ENCODE data around the gene PPP2R2C.

The PPP2R2C gene

DNA sequence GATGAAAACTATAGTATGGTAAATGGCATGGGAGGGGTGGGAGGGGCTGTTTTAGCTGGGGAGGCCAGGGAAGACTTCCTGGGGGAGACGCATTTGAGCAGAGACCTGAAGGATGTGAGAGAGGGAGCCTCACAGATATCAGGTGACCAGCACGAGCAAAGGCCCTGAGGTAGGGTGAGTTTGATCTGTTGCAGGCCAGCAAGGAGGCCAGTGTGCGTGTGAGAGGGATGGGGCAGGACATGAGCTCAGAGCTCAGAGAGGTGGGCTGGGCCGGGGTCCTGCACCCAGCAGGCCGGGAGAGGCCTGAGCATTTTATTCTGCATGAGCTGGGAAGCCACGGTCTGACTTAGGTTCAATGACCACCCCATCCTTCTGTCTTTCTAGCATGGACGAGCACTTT, 80.0 kb downstream of the PPP2R2C start:
- Mint-ChIP-seq H3K4me1 (ENCODE audit: low read depth) (no peaks in the 10 kb centered on the region), H3K36me3 (ENCODE audit: low read depth) (no peaks in the 10 kb centered on the region), H3K9me3 (no peaks in the 10 kb centered on the region), H3K27ac (no peak overlapping the region), H3K27me3 (no peaks in the 10 kb centered on the region), H3K4me3 (no peak overlapping the region)
- intact Hi-C loops (cut with micrococcal nuclease): no loop called here

DNA sequence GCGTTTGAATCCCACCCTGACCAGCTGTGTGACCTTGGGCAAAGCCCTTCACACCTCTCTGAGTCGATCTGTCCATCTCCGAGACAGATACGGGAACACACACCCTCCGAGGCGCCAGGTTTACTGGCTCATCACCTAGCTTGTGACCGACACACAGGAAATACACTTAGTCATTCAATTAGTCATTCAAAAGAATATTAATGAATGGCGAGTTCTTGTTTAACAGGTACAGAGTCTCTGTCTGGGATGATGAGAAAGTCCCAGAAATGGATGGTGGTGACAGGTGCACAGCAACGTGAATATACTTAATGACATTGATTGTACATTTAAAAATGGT, 80.6 kb downstream of the PPP2R2C start:
- Mint-ChIP-seq H3K27me3 (no peaks in the 10 kb centered on the region), H3K36me3 (ENCODE audit: low read depth) (no peaks in the 10 kb centered on the region), H3K27ac (no peak overlapping the region), H3K4me3 (no peak overlapping the region), H3K4me1 (ENCODE audit: low read depth) (no peaks in the 10 kb centered on the region), H3K9me3 (no peaks in the 10 kb centered on the region)
- intact Hi-C loops (cut with micrococcal nuclease): no loop called here

DNA sequence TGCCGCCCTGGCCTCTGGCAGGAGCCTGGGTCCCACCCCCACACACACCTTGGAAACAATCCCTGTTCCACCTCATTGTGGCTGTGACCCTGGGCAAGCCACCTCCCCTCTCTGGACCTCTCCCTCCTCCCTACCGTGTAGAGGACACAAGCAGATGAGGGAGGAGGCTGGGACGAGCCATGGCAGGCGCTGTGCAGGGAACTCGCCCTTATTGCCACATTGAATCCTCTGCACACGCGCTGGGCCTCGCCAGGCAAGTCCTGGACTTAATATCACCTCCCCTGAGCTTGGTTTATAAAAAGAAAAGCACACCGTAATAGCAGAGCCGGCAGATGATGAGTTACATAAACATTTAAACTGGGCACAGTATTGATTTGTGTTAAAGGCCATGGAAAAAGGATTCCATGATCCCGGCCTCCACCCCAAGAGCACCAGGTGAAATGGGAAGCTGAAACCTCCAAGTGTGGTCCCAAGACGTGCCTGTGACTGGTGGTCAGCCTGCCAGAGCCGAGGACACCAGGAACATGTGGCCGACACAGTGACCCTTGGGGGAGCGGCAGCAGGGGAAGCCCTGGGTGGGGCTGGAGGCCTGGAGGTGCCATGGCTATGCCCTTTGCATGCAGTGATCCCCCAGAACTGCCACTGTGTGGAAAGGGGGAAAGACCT, 81.1 kb downstream of the PPP2R2C start:
- Mint-ChIP-seq H3K9me3 (no peaks in the 10 kb centered on the region), H3K4me3 (no peak overlapping the region), H3K4me1 (ENCODE audit: low read depth) (no peaks in the 10 kb centered on the region), H3K27ac (no peak overlapping the region), H3K27me3 (no peaks in the 10 kb centered on the region), H3K36me3 (ENCODE audit: low read depth) (no peaks in the 10 kb centered on the region)
- intact Hi-C loops (cut with micrococcal nuclease): no loop called here

DNA sequence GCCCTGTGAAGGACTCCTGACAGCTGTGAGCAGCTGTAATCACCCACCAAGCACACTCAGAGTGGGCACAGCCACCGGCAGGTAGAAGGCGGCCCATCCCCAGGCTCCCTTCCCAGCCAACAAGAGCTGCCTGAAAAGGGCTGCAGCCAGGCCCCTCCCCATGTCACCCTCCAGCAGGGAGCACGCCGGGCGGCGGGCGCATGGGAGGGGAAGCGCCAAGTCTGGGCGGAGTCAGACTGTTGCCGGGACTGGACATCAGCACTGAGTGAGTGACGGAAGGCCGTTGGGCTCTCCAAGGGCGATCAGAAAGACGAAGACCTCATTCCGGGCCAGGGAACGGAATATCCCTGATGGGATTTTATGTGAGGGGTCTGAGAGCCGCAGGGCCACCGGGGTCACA, 82.1 kb downstream of the PPP2R2C start:
- H3K36me3 Mint-ChIP-seq (ENCODE audit: low read depth): no peaks in the 10 kb centered on the region
- H3K4me3 Mint-ChIP-seq: no peak overlapping the region
- no peak overlapping the region for H3K27ac Mint-ChIP-seq
- H3K4me1 Mint-ChIP-seq (ENCODE audit: low read depth): no peaks in the 10 kb centered on the region
- H3K9me3 Mint-ChIP-seq: no peaks in the 10 kb centered on the region
- no peaks in the 10 kb centered on the region for H3K27me3 Mint-ChIP-seq
- intact Hi-C loops (cut with micrococcal nuclease): no loop called here

DNA sequence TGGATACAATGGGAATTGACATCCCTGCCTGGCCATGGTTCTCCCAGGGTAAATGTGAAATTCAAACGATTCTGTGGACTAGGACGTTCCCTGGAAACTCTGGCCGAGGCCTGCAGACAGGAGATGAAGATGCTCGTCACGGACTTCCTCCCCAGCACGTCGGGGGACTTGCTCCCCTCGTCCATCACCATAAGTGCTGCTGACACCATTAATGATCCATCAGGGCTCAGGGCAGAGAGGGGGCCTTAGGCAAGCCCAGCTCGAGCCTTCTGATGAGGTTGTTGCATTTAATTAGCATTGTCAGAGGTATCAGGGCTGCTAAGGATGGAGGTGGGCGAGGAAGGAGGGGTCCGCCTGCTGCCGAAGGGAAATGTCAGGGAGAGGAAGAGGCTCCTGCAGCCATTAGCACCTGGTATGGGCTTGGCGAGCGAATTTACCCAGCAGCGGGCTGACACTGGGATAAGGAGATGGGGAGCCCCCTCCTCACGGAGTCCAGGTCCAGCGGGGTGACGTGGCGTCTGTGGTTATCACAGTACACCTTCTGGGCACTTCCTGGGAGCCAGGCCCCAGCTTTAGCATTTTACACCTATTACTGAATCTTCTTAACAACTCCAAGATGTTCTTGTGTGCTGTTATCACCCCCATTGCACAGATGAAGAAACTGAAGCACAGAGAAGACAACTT, 83.1 kb downstream of the PPP2R2C start:
- intact Hi-C loops (cut with micrococcal nuclease): no loop called here
- H3K4me1 Mint-ChIP-seq (ENCODE audit: low read depth): no peaks in the 10 kb centered on the region

DNA sequence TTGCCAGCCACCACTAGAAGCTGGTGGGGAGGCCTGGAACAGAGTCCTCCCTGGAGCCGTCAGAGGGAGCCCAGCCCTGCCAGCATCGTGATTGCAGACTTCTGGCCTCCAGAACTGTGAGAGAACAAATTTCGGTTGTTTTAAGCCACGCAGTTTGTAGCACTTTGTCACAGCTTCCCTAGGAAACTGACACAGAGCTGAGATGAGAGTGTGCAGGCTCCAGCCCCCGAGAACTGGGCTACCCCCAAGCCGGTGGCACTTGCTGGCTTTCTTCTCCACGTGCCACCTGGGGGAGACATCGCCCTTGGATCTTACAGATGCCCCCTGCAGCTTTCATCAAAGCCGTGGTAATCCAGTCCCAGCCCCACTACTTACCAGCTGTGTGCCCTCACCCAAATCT, 83.7 kb downstream of the PPP2R2C start:
- Mint-ChIP-seq H3K36me3 (ENCODE audit: low read depth) (no peaks in the 10 kb centered on the region), H3K9me3 (no peaks in the 10 kb centered on the region)

More for the DNA sequence above, 83.1 kb downstream of the PPP2R2C start:
- Mint-ChIP-seq H3K27ac (no peak overlapping the region), H3K36me3 (ENCODE audit: low read depth) (no peaks in the 10 kb centered on the region), H3K27me3 (no peaks in the 10 kb centered on the region), H3K9me3 (no peaks in the 10 kb centered on the region), H3K4me3 (no peak overlapping the region)

DNA sequence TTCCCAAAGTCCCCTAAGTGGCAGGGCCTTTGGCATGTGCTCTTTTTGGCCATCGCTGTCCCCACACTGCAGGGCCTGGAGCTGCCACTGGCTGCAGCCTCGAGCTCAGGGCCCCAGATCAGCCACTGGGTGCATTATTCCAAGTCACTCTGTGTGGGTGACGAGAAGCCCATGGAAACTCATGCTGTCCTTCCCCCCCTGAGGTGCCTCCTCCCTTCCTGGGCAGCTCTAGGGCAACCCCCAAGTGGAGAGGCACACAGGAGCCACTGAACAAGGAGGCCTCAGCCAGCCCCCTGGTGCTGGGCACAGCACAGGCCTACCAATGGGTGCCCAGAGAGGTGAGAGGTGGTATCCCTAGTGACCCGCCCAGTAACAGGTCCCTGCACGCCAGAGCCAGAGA, 84.5 kb downstream of the PPP2R2C start:
- Mint-ChIP-seq H3K9me3 (no peaks in the 10 kb centered on the region), H3K27me3 (no peaks in the 10 kb centered on the region), H3K27ac (no peak overlapping the region), H3K4me3 (no peak overlapping the region), H3K36me3 (ENCODE audit: low read depth) (no peaks in the 10 kb centered on the region), H3K4me1 (ENCODE audit: low read depth) (no peaks in the 10 kb centered on the region)
- intact Hi-C loops (cut with micrococcal nuclease): no loop called here

More for the DNA sequence above, 83.7 kb downstream of the PPP2R2C start:
- H3K4me1 Mint-ChIP-seq (ENCODE audit: low read depth): no peaks in the 10 kb centered on the region
- no peak overlapping the region for H3K4me3 Mint-ChIP-seq
- intact Hi-C loops (cut with micrococcal nuclease): no loop called here
- H3K27ac Mint-ChIP-seq: no peak overlapping the region
- H3K27me3 Mint-ChIP-seq: no peaks in the 10 kb centered on the region

DNA sequence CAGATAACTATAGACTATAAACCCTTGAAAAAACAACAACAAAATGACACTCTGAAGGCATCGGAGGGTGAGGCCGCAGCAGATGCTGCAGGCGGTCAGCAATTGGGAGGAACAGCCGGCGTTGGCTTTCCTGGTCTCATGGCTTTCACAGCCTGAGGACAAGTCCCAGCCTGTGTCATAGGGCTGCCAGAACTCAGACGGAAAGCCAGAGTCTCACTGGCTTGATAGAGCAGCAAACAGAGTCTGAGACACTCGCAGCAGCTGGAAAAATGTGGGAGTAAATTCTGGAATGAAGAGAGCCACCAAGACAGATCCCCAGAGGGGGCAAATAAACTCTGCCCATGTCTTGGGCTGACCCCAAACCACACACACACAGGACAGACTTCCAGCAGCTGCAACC, 86.3 kb downstream of the PPP2R2C start:
- H3K27me3 Mint-ChIP-seq: no peaks in the 10 kb centered on the region
- intact Hi-C loops (cut with micrococcal nuclease): no loop called here
- no peaks in the 10 kb centered on the region for H3K36me3 Mint-ChIP-seq (ENCODE audit: low read depth)
- no peaks in the 10 kb centered on the region for H3K4me1 Mint-ChIP-seq (ENCODE audit: low read depth)
- no peaks in the 10 kb centered on the region for H3K9me3 Mint-ChIP-seq
- no peak overlapping the region for H3K27ac Mint-ChIP-seq
- H3K4me3 Mint-ChIP-seq: no peak overlapping the region

DNA sequence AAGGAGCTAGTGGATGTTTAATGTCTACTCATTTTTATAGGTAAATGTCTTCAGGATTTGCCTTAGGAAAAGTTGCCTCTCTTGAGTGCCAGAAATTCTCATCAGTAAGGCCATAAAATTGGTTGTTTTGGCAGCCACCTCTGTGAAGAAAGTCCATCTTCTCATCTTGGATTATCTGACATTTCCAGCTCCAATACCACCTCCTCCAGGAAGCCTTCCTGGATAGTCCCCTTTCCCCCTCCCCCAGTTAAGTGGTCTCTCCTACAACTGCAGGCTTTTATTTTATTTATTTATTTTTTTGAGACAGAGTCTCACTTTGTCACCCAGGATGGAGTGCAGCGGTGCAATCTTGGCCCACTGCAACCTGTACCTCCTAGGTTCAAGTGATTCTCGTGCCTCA, 87.1 kb downstream of the PPP2R2C start:
- Mint-ChIP-seq H3K27me3 (no peaks in the 10 kb centered on the region), H3K36me3 (ENCODE audit: low read depth) (no peaks in the 10 kb centered on the region), H3K9me3 (no peaks in the 10 kb centered on the region), H3K27ac (no peak overlapping the region), H3K4me1 (ENCODE audit: low read depth) (no peaks in the 10 kb centered on the region), H3K4me3 (no peak overlapping the region)
- intact Hi-C loops (cut with micrococcal nuclease): no loop called here

DNA sequence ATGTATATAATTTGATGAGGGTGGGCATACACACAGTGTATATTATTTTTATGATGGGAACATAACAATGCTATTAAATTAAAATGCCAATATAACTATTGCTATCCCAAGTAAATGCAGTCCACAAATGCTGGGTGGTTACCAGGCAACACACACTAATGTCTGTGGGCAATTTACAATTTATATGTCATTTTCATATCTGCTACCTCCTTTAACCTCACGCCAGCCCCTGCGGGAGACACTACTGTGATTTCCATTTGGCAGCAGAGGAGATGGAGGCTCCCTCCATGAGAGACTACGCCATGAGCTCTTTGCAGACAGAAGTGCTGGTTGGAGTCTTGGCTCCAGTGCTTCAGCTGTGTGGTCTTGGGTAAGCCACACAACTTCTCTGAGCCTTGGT, 87.9 kb downstream of the PPP2R2C start:
- intact Hi-C loops (cut with micrococcal nuclease): no loop called here
- peaks cover 4% of the 10 kb centered on the region for H3K27me3 Mint-ChIP-seq

DNA sequence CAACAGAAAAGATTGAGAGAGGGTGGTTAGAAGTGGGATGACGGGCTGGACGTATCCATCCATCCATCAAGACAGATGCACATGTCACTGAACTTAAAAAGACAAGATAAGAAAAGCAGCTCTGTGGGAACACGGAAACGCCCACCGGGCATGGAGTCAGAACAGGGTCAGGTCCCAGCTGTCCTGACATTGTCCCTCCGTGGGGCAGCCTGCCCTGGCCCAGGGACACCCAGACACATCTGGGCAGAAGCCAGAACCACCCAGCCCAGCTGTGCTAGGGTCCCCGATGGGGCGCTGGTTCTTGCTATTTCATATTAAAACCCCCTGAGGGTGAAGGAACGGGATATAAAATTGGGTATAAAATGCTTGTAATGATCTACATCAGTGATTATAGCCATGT, 88.5 kb downstream of the PPP2R2C start:
- intact Hi-C loops (cut with micrococcal nuclease): no loop called here
- no peak overlapping the region for H3K27ac Mint-ChIP-seq
- no peaks in the 10 kb centered on the region for H3K36me3 Mint-ChIP-seq (ENCODE audit: low read depth)
- H3K9me3 Mint-ChIP-seq: no peaks in the 10 kb centered on the region
- no peaks in the 10 kb centered on the region for H3K4me1 Mint-ChIP-seq (ENCODE audit: low read depth)
- no peak overlapping the region for H3K4me3 Mint-ChIP-seq
- peaks cover 4% of the 10 kb centered on the region for H3K27me3 Mint-ChIP-seq

More for the DNA sequence above, 87.9 kb downstream of the PPP2R2C start:
- Mint-ChIP-seq H3K36me3 (ENCODE audit: low read depth) (no peaks in the 10 kb centered on the region), H3K27ac (no peak overlapping the region), H3K4me1 (ENCODE audit: low read depth) (no peaks in the 10 kb centered on the region), H3K9me3 (no peaks in the 10 kb centered on the region), H3K4me3 (no peak overlapping the region)

DNA sequence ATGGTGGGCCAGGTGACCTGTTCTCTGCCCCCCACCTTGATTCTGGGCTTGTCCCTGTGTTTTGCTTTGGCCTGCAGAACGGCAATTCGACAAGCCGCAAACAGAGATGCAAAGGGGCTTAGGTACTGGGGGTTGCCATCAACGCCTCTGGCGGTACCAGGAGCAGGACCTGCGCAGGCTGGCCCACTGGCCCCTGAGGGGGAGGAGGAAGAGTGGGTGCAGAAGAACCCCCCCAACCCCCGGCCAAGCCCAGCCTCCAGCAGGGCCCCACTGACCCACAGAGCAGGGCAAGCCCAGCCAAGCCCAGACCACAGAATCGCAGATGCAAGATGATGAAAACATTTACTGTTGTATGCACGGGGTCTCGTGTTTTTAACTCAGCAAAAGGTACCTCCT, 89.4 kb downstream of the PPP2R2C start:
- H3K4me1 Mint-ChIP-seq (ENCODE audit: low read depth): no peaks in the 10 kb centered on the region
- no peak overlapping the region for H3K4me3 Mint-ChIP-seq
- no peaks in the 10 kb centered on the region for H3K9me3 Mint-ChIP-seq
- intact Hi-C loops (cut with micrococcal nuclease): no loop called here
- no peak overlapping the region for H3K27ac Mint-ChIP-seq
- peaks cover 4% of the 10 kb centered on the region for H3K27me3 Mint-ChIP-seq
- no peaks in the 10 kb centered on the region for H3K36me3 Mint-ChIP-seq (ENCODE audit: low read depth)

DNA sequence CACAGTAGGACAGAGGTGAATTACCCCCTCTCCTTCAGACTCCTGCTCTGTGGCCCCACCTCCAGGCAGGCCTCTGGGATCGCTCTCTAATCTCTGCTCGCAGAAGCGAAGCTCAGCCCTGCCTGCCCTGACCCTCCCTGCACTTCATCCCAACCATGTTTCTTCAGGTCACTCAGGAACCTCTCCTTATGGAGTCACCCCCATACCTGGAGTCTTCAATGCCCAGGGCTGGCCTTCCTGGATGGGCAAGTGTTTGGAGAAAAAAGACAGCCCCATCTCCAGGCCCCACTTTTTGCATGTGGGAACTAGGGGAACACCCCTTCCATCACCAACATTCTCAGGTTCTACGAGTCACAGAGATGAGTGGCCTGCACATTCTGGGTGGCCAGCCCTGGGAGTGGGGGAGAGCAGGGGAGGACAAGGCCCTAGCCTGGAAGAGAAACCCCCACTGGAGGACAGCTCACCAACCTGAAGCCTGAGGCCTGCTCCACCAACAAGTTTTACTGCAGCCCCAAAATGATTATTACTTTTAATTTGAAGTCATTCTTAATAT, 90.8 kb downstream of the PPP2R2C start:
- H3K36me3 Mint-ChIP-seq (ENCODE audit: low read depth): no peaks in the 10 kb centered on the region
- H3K4me3 Mint-ChIP-seq: no peak overlapping the region
- no peaks in the 10 kb centered on the region for H3K9me3 Mint-ChIP-seq
- no peak overlapping the region for H3K27ac Mint-ChIP-seq
- intact Hi-C loops (cut with micrococcal nuclease): no loop called here
- peaks cover 7% of the 10 kb centered on the region for H3K27me3 Mint-ChIP-seq
- H3K4me1 Mint-ChIP-seq (ENCODE audit: low read depth): no peaks in the 10 kb centered on the region

DNA sequence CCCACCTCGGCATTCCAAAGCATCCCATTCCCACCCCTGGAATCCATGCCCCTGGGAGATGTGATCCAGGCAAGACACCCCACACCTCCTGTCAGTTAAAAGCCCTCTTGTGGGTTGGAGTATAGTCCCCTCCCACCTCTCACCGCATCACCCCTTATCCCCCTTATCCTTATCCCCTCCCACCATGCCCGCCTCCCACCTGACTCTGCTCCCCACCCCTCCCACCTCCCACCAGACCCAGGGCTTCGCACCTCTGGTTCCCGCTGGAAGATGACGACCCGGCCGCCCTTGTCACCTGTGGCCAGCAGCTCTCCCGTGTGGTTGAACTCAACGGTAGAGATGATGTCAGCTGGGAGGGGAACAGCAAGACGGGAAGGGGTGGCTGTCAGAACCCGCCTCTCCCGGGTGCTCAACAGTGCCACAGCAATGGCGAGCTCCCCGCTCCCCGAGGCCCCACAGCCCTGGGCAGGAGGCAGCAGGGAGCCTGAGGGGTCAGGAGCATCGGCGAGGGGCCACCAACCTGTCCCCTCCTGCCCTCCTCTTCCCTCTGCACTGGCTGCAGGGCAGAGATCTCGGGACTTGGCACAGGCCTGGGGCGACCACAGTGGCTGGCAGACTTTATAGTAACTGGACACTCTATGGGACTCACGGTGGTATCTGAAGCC, 91.5 kb downstream of the PPP2R2C start:
- intact Hi-C loops (cut with micrococcal nuclease): no loop called here
- peaks cover 7% of the 10 kb centered on the region for H3K27me3 Mint-ChIP-seq
- no peak overlapping the region for H3K27ac Mint-ChIP-seq
- no peaks in the 10 kb centered on the region for H3K4me1 Mint-ChIP-seq (ENCODE audit: low read depth)
- no peak overlapping the region for H3K4me3 Mint-ChIP-seq
- no peaks in the 10 kb centered on the region for H3K36me3 Mint-ChIP-seq (ENCODE audit: low read depth)
- H3K9me3 Mint-ChIP-seq: no peaks in the 10 kb centered on the region

Measured in dendritic cell treated with granulocyte-macrophage colony-stimulating factor and Interleukin-4, amounts not matched to agents 40 ng/mL and 50 ng/mL, for 4 days (primary cell).